Trophoblast cell (in vitro differentiated cells and primary cell): ENCODE data around the gene BGLAP.
"Not testable (repeated sequence)": the region's sequence is repeated elsewhere in the genome, so short reads cannot be mapped to it uniquely, and the experiment has no call there.

Experiments used
- DNase-seq, 2 donors: peaks; one replicate each; pipeline ENCODE4 v3.0.0-alpha.2; 2016
- H2AFZ ChIP-seq: 2 replicates; pipeline ENCODE4 v1.6.1; 2013; ENCODE audit warnings: low read length, moderate library complexity, mild to moderate bottlenecking; ENCODE audit not compliant: insufficient read depth, poor library complexity
- H2AK5ac ChIP-seq: 2 replicates; pipeline ENCODE4 v1.6.1; 2013; ENCODE audit warnings: mild to moderate bottlenecking, low read length
- H2BK120ac ChIP-seq: 2 replicates; pipeline ENCODE4 v1.6.1; 2013; ENCODE audit warnings: low read length, mild to moderate bottlenecking, moderate library complexity; ENCODE audit not compliant: insufficient read depth, poor library complexity
- H2BK12ac ChIP-seq: 2 replicates; pipeline ENCODE4 v1.6.1; 2013; ENCODE audit warnings: mild to moderate bottlenecking, low read length, moderate library complexity
- H2BK5ac ChIP-seq: 2 replicates; pipeline ENCODE4 v1.6.1; 2013; ENCODE audit warnings: low read length, low read depth, moderate library complexity, mild to moderate bottlenecking; ENCODE audit not compliant: poor library complexity
- H3K14ac ChIP-seq: 2 replicates; pipeline ENCODE4 v1.6.1; 2013; ENCODE audit warnings: mild to moderate bottlenecking, low read length
- H3K18ac ChIP-seq: 2 replicates; pipeline ENCODE4 v1.6.1; 2013; ENCODE audit warnings: mild to moderate bottlenecking, low read length
- H3K23ac ChIP-seq: 2 replicates; pipeline ENCODE4 v1.6.1; 2013; ENCODE audit warnings: low read length
- H3K27ac ChIP-seq: 2 replicates; pipeline ENCODE4 v1.5.1; 2013; ENCODE audit warnings: low read depth, mild to moderate bottlenecking, inconsistent platforms, low read length, moderate library complexity
- H3K27me3 ChIP-seq: 2 replicates; pipeline ENCODE4 v1.6.1; 2013; ENCODE audit warnings: inconsistent platforms, mild to moderate bottlenecking, low read length, moderate library complexity; ENCODE audit not compliant: insufficient read depth
- H3K36me3 ChIP-seq, 2 experiments: 1 replicate in 1 of 2; 2 replicates in 1 of 2; pipeline ENCODE4 v1.6.1; 2013; ENCODE audit warnings: low read length in 2 of 2, mild to moderate bottlenecking in 2 of 2, moderate library complexity in 1 of 2; ENCODE audit not compliant: insufficient read depth in 2 of 2, control insufficient read depth in 1 of 2
- H3K4ac ChIP-seq: 2 replicates; pipeline ENCODE4 v1.6.1; 2013; ENCODE audit warnings: low read depth, mild to moderate bottlenecking, low read length, moderate library complexity
- H3K4me1 ChIP-seq, 2 experiments: 1 replicate in 1 of 2; 2 replicates in 1 of 2; pipeline ENCODE4 v1.6.1; 2013; ENCODE audit warnings: low read length in 2 of 2, mild to moderate bottlenecking in 2 of 2, moderate library complexity in 1 of 2; ENCODE audit not compliant: insufficient read depth in 2 of 2, control insufficient read depth in 1 of 2
- H3K4me2 ChIP-seq: 2 replicates; pipeline ENCODE4 v1.6.1; 2013; ENCODE audit warnings: inconsistent platforms, mild to moderate bottlenecking, low read length, moderate library complexity
- H3K4me3 ChIP-seq: 2 replicates; pipeline ENCODE4 v1.5.1; 2013; ENCODE audit warnings: mild to moderate bottlenecking, low read depth, low read length, inconsistent platforms
- H3K79me1 ChIP-seq: one replicate; pipeline ENCODE4 v1.6.1; 2013; ENCODE audit warnings: low read length
- H3K79me2 ChIP-seq: 2 replicates; pipeline ENCODE4 v1.6.1; 2013; ENCODE audit warnings: low read length, mild to moderate bottlenecking; ENCODE audit not compliant: control insufficient read depth, insufficient read depth, poor library complexity
- H3K9ac ChIP-seq: 2 replicates; pipeline ENCODE4 v1.6.1; 2013; ENCODE audit warnings: mild to moderate bottlenecking, low read length
- H3K9me3 ChIP-seq: 2 replicates; pipeline ENCODE4 v1.6.1; 2013; ENCODE audit warnings: low read depth, mild to moderate bottlenecking, control low read depth, inconsistent platforms, low read length; ENCODE audit not compliant: insufficient read depth
- H4K12ac ChIP-seq: 2 replicates; pipeline ENCODE4 v1.6.1; 2013; ENCODE audit warnings: low read depth, mild to moderate bottlenecking, low read length, moderate library complexity
- H4K8ac ChIP-seq: 2 replicates; pipeline ENCODE4 v1.6.1; 2013; ENCODE audit warnings: low read depth, mild to moderate bottlenecking, low read length, moderate library complexity
- H4K91ac ChIP-seq: one replicate; pipeline ENCODE4 v1.6.1; 2013; ENCODE audit warnings: low read depth, mild to moderate bottlenecking, low read length, moderate library complexity
- WGBS: extraction: QIAGEN DNeasy Blood & Tissue Kit; methylation state at CpG from one replicate; pipeline ENCODE4 v1.1.7; 2013; ENCODE audit warnings: missing lambda C conversion rate; ENCODE audit not compliant: insufficient read length, insufficient coverage; ENCODE audit errors: extremely low coverage; 5-methylcytosine and 5-hydroxymethylcytosine counted together

BGLAP gene

DNA sequence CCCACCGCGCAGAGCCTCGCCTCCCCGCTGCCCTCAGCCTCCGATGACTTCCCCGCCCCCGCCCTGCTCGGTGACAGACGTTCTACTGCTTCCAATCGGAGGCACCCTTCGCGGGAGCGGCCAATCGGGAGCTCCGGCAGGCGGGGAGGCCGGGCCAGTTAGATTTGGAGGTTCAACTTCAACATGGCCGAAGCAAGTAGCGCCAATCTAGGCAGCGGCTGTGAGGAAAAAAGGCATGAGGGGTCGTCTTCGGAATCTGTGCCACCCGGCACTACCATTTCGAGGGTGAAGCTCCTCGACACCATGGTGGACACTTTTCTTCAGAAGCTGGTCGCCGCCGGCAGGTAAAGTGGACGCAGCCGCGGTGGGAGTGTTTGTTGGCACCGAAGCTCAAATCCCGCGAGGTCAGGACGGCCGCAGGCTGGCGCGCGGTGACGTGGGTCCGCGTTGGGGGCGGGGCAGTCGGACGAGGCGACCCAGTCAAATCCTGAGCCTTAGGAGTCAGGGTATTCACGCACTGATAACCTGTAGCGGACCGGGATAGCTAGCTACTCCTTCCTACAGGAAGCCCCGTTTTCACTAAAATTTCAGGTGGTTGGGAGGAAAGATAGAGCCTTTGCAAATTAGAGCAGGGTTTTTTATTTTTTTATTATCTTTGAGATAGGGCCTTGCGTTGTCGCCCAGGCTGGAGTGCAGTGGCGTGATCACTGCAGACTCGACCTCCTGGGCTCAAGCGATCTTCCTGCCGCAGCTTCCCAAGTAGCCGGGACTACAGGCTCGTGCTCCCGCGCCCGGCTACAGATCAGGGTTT, 28.9 kb upstream of the BGLAP start, which contains the start of gene PMF1:
Gene PMF1, plus strand, starts transcription at position 175 of the 811 bp plus-strand sequence. Its CDS starts 9 bp downstream, at position 184.
- H4K91ac ChIP-seq, result peak within 1 kb of the TSS; percentile 86
- no CpG with 5 or more reads among the region's 61 CpGs for WGBS
- peak within 1 kb of the TSS; percentile 92 for H2BK5ac ChIP-seq
- H3K79me1 ChIP-seq, result peaks cover 2% of the 10 kb centered on the region
- peak within 1 kb of the TSS; percentile 62 for H3K4me2 ChIP-seq
- H3K4me3 ChIP-seq, result peak within 1 kb of the TSS; percentile 88
- peak within 1 kb of the TSS; percentile 97 for H3K18ac ChIP-seq
- peak within 1 kb of the TSS; percentile 93 for H3K9ac ChIP-seq
- DNase-seq, result peak; percentile 96 to 97
- peak within 1 kb of the TSS; percentile 90 for H3K27ac ChIP-seq
- H2BK120ac ChIP-seq, result peak within 1 kb of the TSS; percentile 80
- peak within 1 kb of the TSS; percentile 89 for H2AK5ac ChIP-seq
- peaks cover 1% of the 10 kb centered on the region for H3K79me2 ChIP-seq
- peak within 1 kb of the TSS; percentile 87 for H4K12ac ChIP-seq
- peaks cover 0 to 6% of the 10 kb centered on the region in 2 experiments for H3K4me1 ChIP-seq
- H3K36me3 ChIP-seq, result peaks cover 10 to 12% of the 10 kb centered on the region in 2 experiments
- H3K9me3 ChIP-seq, result peaks cover 2% of the 10 kb centered on the region
- no peak within 1 kb of the TSS for H3K23ac ChIP-seq
- peak within 1 kb of the TSS; percentile 76 for H2BK12ac ChIP-seq
- H4K8ac ChIP-seq, result peak within 1 kb of the TSS; percentile 96
- peak within 1 kb of the TSS; percentile 92 for H2AFZ ChIP-seq
- peak within 1 kb of the TSS; percentile 37 for H3K4ac ChIP-seq
- H3K14ac ChIP-seq, result peak within 1 kb of the TSS; percentile 94
- H3K27me3 ChIP-seq, result no peaks in the 10 kb centered on the region

DNA sequence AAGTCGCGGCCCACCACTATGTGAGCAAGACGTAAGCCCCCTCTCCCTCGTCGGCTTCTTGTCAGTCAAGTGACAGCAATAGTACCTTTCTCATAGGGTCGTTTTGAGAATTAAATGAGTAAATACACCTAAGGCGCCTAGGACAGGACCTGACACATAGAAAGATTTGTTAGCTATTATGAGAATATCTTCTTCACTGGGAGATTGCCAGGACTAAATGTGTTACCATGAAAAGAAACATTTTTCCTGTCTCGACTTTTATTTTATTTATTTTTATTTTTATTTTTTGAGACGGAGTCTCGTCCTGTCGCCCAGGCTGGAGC, 28.4 kb upstream of the BGLAP start:
- Histone ChIP-seq H3K79me2 (peaks cover 1% of the 10 kb centered on the region), H3K18ac (no peak overlapping the region), H3K4ac (peak overlapping the region; percentile 9), H3K4me1 (peaks cover 0 to 6% of the 10 kb centered on the region in 2 experiments), H2BK120ac (peak overlapping the region; percentile 12), H3K27ac (peak overlapping the region; percentile 11), H2BK5ac (no peak overlapping the region), H3K79me1 (peaks cover 2% of the 10 kb centered on the region), H2BK12ac (no peak overlapping the region), H2AFZ (peak overlapping the region; percentile 80), H4K8ac (peak overlapping the region; percentile 70), H3K9ac (peak overlapping the region; percentile 44), H4K91ac (peak overlapping the region; percentile 58), H3K9me3 (peaks cover 2% of the 10 kb centered on the region), H3K14ac (peak overlapping the region; percentile 71), H3K36me3 (peaks cover 10 to 12% of the 10 kb centered on the region in 2 experiments), H3K4me3 (peak overlapping the region; percentile 88), H3K4me2 (peak overlapping the region; percentile 62), H3K27me3 (no peaks in the 10 kb centered on the region), H2AK5ac (no peak overlapping the region), H4K12ac (peak overlapping the region; percentile 40), H3K23ac (no peak overlapping the region)
- no CpG with 5 or more reads among the region's 11 CpGs for WGBS
- no peak for DNase-seq

- H3K23ac ChIP-seq, result no peak overlapping the region
- peaks cover 10 to 12% of the 10 kb centered on the region in 2 experiments for H3K36me3 ChIP-seq
- H3K4ac ChIP-seq, result peak overlapping the region; percentile 6
- no peak overlapping the region for H4K8ac ChIP-seq
- no peak overlapping the region for H3K4me3 ChIP-seq
- H3K79me2 ChIP-seq, result peaks cover 1% of the 10 kb centered on the region
- no peak overlapping the region for H2AK5ac ChIP-seq
- H3K79me1 ChIP-seq, result peaks cover 2% of the 10 kb centered on the region
- peak overlapping the region; percentile 6 for H3K4me2 ChIP-seq
- H3K27me3 ChIP-seq, result no peaks in the 10 kb centered on the region
- H3K9ac ChIP-seq, result no peak overlapping the region
- H4K91ac ChIP-seq, result no peak overlapping the region
- WGBS, result no CpG with 5 or more reads among the region's 16 CpGs
- H3K14ac ChIP-seq, result no peak overlapping the region
- H4K12ac ChIP-seq, result no peak overlapping the region
- peaks cover 2% of the 10 kb centered on the region for H3K9me3 ChIP-seq
- DNase-seq, result peak; percentile 40 to 59
- H2BK12ac ChIP-seq, result no peak overlapping the region
- no peak overlapping the region for H3K27ac ChIP-seq
- H2BK120ac ChIP-seq, result no peak overlapping the region
- H2BK5ac ChIP-seq, result no peak overlapping the region
- H3K18ac ChIP-seq, result no peak overlapping the region
- no peak overlapping the region for H2AFZ ChIP-seq
- H3K4me1 ChIP-seq, result peaks cover 0 to 6% of the 10 kb centered on the region in 2 experiments
These were observed 27.8 kb upstream of the BGLAP start for GRCh38 chr1:156214024-156214748.

DNA sequence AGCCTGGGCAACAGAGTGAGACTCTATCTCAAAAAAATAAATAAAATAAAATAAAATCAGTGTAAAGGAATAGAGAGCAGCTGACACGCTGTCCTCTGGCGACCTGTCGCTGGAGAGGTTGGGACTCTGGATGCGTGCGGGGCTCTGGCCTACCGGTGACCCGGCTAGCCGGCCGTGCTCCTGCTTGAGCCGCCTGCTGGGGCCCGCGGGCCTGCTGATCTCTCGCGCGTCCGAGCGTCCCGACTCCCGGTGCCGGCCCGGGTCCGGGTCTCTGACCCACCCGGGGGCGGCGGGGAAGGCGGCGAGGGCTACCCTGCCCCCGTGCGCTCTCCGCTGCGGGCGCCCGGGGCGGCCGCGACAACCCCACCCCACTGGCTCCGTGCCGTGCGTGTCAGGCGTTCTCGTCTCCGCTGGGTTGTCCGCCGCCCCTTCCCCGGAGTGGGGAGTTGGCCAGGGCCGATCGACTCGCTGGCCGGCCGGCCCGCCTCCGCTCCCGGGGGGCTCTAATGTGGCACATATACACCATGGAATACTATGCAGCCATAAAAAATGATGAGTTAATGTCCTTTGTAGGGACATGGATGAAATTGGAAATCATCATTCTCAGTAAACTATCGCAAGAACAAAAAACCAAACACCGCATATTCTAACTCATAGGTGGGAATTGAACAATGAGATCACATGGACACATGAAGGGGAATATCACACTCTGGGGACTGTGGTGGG, 25.5 kb upstream of the BGLAP start:
- H4K12ac ChIP-seq, H3K9ac ChIP-seq, H3K23ac ChIP-seq, H3K14ac ChIP-seq, H3K36me3 ChIP-seq, H3K18ac ChIP-seq, H2BK5ac ChIP-seq, H2BK120ac ChIP-seq, H2AK5ac ChIP-seq, H3K79me2 ChIP-seq, H3K4me2 ChIP-seq, H3K9me3 ChIP-seq, H3K4me1 ChIP-seq, H2BK12ac ChIP-seq, H3K79me1 ChIP-seq, H3K27me3 ChIP-seq, H3K27ac ChIP-seq, H2AFZ ChIP-seq, DNase-seq, H3K4ac ChIP-seq, H4K91ac ChIP-seq, H3K4me3 ChIP-seq, H4K8ac ChIP-seq: not testable (repeated sequence)
- WGBS, result no CpG with 5 or more reads among the region's 55 CpGs
